Middle frontal gyrus (tissue), 1 donor: ENCODE data around the gene FGA.

Source experiments
- DNase-seq: peaks from one replicate; pipeline ENCODE4 v3.0.0-alpha.2; 2015; ENCODE audit warnings: low spot score; ENCODE audit errors: extremely low spot score

Gene FGA

GRCh38 chr4:154590329-154591006 is at the start of gene FGA:
Gene FGA (minus strand): TSS chr4:154590742. CDS start chr4:154590687, 55 bp downstream.
- no peak for DNase-seq

GRCh38 chr4:154634058-154634457 is 43.5 kb upstream of the FGA start:
- no peak for DNase-seq

- no peak for DNase-seq
These were observed 41.3 kb upstream of the FGA start for GRCh38 chr4:154631828-154632227.

- DNase-seq: no peak
These were observed 39.8 kb upstream of the FGA start for GRCh38 chr4:154630324-154630723.

- no peak for DNase-seq
These were observed 36.4 kb upstream of the FGA start for GRCh38 chr4:154626793-154627484.

- DNase-seq: no peak
These were observed 35.4 kb upstream of the FGA start for GRCh38 chr4:154625971-154626370.

GRCh38 chr4:154623995-154624394 is 33.5 kb upstream of the FGA start:
- no peak for DNase-seq

GRCh38 chr4:154623436-154623835 is 32.9 kb upstream of the FGA start:
- no peak for DNase-seq

GRCh38 chr4:154622598-154622997 is 32.1 kb upstream of the FGA start:
- peak; percentile 16 for DNase-seq

GRCh38 chr4:154620111-154620510 is 29.6 kb upstream of the FGA start:
- DNase-seq: no peak

GRCh38 chr4:154618708-154619315 is 28.3 kb upstream of the FGA start:
- DNase-seq: peak; percentile 22

- DNase-seq: no peak
These were observed 27.3 kb upstream of the FGA start for GRCh38 chr4:154617820-154618317.

GRCh38 chr4:154616731-154617130 is 26.2 kb upstream of the FGA start:
- DNase-seq: no peak

GRCh38 chr4:154616287-154616686 is 25.7 kb upstream of the FGA start:
- no peak for DNase-seq

- DNase-seq: no peak
These were observed 24.7 kb upstream of the FGA start for GRCh38 chr4:154615211-154615610.

- no peak for DNase-seq
These were observed 23.8 kb upstream of the FGA start for GRCh38 chr4:154614306-154614705.

GRCh38 chr4:154612472-154613414 is 22.2 kb upstream of the FGA start, which contains the start of gene FGG:
Gene FGG (minus strand): TSS chr4:154612656. CDS start chr4:154612609, 47 bp downstream.
- no peak for DNase-seq

- no peak for DNase-seq
These were observed 21.3 kb upstream of the FGA start for GRCh38 chr4:154611833-154612232.

GRCh38 chr4:154610582-154610981 is 20.0 kb upstream of the FGA start:
- DNase-seq: no peak

- DNase-seq: no peak
These were observed 19.0 kb upstream of the FGA start for GRCh38 chr4:154609532-154609931.
